Mesenchymal stem cell (in vitro differentiated cells and primary cell): ENCODE results near the gene ABCC6.

Source experiments
- DNase-seq: peaks from one replicate; pipeline ENCODE4 v3.0.0-alpha.2; 2013
- H2AFZ ChIP-seq: one replicate; pipeline ENCODE4 v1.6.1; 2013; ENCODE audit warnings: low read depth, mild to moderate bottlenecking, control low read depth, inconsistent platforms, low read length, moderate library complexity
- H2AK5ac ChIP-seq: 2 replicates; pipeline ENCODE4 v1.6.1; 2013; ENCODE audit warnings: low read length, moderate library complexity, mild to moderate bottlenecking, inconsistent platforms; ENCODE audit not compliant: severe bottlenecking
- H2BK120ac ChIP-seq: one replicate; pipeline ENCODE4 v1.6.1; 2013; ENCODE audit warnings: low read depth, mild to moderate bottlenecking, inconsistent platforms, low read length, moderate library complexity
- H2BK12ac ChIP-seq, 2 experiments: one replicate each; pipeline ENCODE4 v1.6.1; 2013; ENCODE audit warnings: inconsistent platforms in 2 of 2, low read length in 2 of 2, mild to moderate bottlenecking in 2 of 2, moderate library complexity in 2 of 2, control low read depth in 1 of 2
- H2BK15ac ChIP-seq: one replicate; pipeline ENCODE4 v1.6.1; 2013; ENCODE audit warnings: mild to moderate bottlenecking, low read depth, inconsistent platforms; ENCODE audit not compliant: poor library complexity, severe bottlenecking
- H2BK5ac ChIP-seq: 2 replicates; pipeline ENCODE4 v1.6.1; 2013; ENCODE audit warnings: low read depth, mild to moderate bottlenecking, low read length, control low read depth, inconsistent platforms; ENCODE audit not compliant: poor library complexity, severe bottlenecking
- H3K14ac ChIP-seq, 2 experiments: one replicate each; pipeline ENCODE4 v1.6.1; 2013; ENCODE audit warnings: inconsistent platforms in 2 of 2, low read length in 2 of 2, control low read depth in 1 of 2, mild to moderate bottlenecking in 1 of 2, moderate library complexity in 1 of 2
- H3K18ac ChIP-seq, 2 experiments: one replicate each; pipeline ENCODE4 v1.6.1; 2013; ENCODE audit warnings: inconsistent platforms in 2 of 2, low read length in 2 of 2, control low read depth in 1 of 2, low read depth in 1 of 2, mild to moderate bottlenecking in 1 of 2
- H3K23ac ChIP-seq, 2 experiments: one replicate each; pipeline ENCODE4 v1.6.1; 2013; ENCODE audit warnings: inconsistent platforms in 2 of 2, low read length in 2 of 2, mild to moderate bottlenecking in 2 of 2, moderate library complexity in 2 of 2, control low read depth in 1 of 2
- H3K27ac ChIP-seq: 2 replicates; pipeline ENCODE4 v1.5.1; 2013; ENCODE audit warnings: mild to moderate bottlenecking, moderate library complexity, low read length, control low read depth, inconsistent platforms; ENCODE audit not compliant: poor library complexity, severe bottlenecking
- H3K27me3 ChIP-seq, 2 experiments: 2 replicates each; pipeline versions ENCODE4 v1.6.1 to v1.7.0; 2013; ENCODE audit warnings: low read length in 2 of 2, mild to moderate bottlenecking in 2 of 2, moderate library complexity in 2 of 2, control low read depth in 1 of 2, inconsistent platforms in 1 of 2; ENCODE audit not compliant: control insufficient read depth in 1 of 2, insufficient read depth in 1 of 2
- H3K36me3 ChIP-seq, 2 experiments: 2 replicates each; pipeline versions ENCODE4 v1.6.1 to v1.7.0; 2013; ENCODE audit warnings: low read length in 2 of 2, control low read depth in 1 of 2, inconsistent platforms in 1 of 2, low read depth in 1 of 2, mild to moderate bottlenecking in 1 of 2; ENCODE audit not compliant: insufficient read depth in 2 of 2, control insufficient read depth in 1 of 2
- H3K4ac ChIP-seq, 2 experiments: one replicate each; pipeline ENCODE4 v1.6.1; 2013; ENCODE audit warnings: inconsistent platforms in 2 of 2, low read length in 2 of 2, mild to moderate bottlenecking in 2 of 2, moderate library complexity in 2 of 2, control low read depth in 1 of 2, low read depth in 1 of 2
- H3K4me1 ChIP-seq: 2 replicates; pipeline ENCODE4 v1.6.1; 2013; ENCODE audit warnings: low read depth, low read length, control low read depth; ENCODE audit not compliant: control insufficient read depth, insufficient read depth
- H3K4me2 ChIP-seq: 2 replicates; pipeline ENCODE4 v1.6.1; 2013; ENCODE audit warnings: low read length, mild to moderate bottlenecking, inconsistent platforms; ENCODE audit not compliant: poor library complexity, severe bottlenecking
- H3K4me3 ChIP-seq, 2 experiments: 2 replicates each; pipeline versions ENCODE4 v1.5.1 to v1.7.0; 2013; ENCODE audit warnings: low read length in 2 of 2, mild to moderate bottlenecking in 2 of 2, control low read depth in 1 of 2, low read depth in 1 of 2; ENCODE audit not compliant: insufficient read depth in 1 of 2
- H3K79me1 ChIP-seq: replicated peaks from 2 replicates; pipeline ENCODE4 v1.6.1; 2013; ENCODE audit warnings: mild to moderate bottlenecking, control low read depth, low read length, inconsistent platforms; ENCODE audit not compliant: poor library complexity, severe bottlenecking
- H3K9ac ChIP-seq: 2 replicates; pipeline ENCODE4 v1.7.0; 2013; ENCODE audit warnings: mild to moderate bottlenecking, low read length, moderate library complexity
- H3K9me3 ChIP-seq: 2 replicates; pipeline ENCODE4 v1.7.0; 2013; ENCODE audit warnings: mild to moderate bottlenecking, low read length; ENCODE audit not compliant: control insufficient read depth
- H4K8ac ChIP-seq: one replicate; pipeline ENCODE4 v1.6.1; 2013; ENCODE audit warnings: inconsistent platforms, mild to moderate bottlenecking, low read length, moderate library complexity
- H4K91ac ChIP-seq: one replicate; pipeline ENCODE4 v1.6.1; 2013; ENCODE audit warnings: mild to moderate bottlenecking, low read length, inconsistent platforms
- WGBS: methylation state at CpG from one replicate; pipeline ENCODE4 v1.1.7; 2013; ENCODE audit warnings: mixed read lengths; 5-methylcytosine and 5-hydroxymethylcytosine counted together

The ABCC6 gene

DNA sequence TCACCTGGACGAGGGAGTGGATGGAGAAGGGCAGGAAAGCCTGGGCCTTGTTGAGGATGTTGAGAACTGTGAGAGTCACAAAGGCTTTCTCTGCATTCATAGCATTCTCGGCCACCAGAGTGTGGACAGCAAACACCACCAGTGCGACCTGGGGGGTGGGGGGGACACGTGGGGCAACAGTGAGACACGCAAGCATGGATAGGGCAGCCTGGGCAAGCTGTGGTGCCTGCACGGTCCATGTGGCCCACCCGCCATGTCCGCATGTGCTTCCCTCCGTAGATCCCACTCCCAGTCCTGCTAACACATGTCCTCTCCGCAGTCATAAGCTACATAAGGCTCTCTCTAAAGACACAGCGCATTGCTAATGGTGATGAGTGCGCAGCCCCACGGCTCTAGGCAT lies 34.5 kb downstream of the ABCC6 start:
- no peak overlapping the region for H3K18ac ChIP-seq
- no peak overlapping the region for H4K91ac ChIP-seq
- H4K8ac ChIP-seq = no peak overlapping the region
- no peak for DNase-seq
- H2AK5ac ChIP-seq = no peak overlapping the region
- H3K9me3 ChIP-seq = no peaks in the 10 kb centered on the region
- H2AFZ ChIP-seq = no peak overlapping the region
- H3K23ac ChIP-seq = no peak overlapping the region
- H3K4me3 ChIP-seq = no peak overlapping the region
- 82% methylated on average over 13 of the region's 13 CpGs for WGBS
- peaks cover 2% of the 10 kb centered on the region for H3K4me1 ChIP-seq
- peaks cover 17 to 56% of the 10 kb centered on the region in 2 experiments for H3K27me3 ChIP-seq
- no peak overlapping the region for H3K4ac ChIP-seq
- peak overlapping the region; percentile 6 for H2BK15ac ChIP-seq
- H3K36me3 ChIP-seq = peaks cover 0 to 22% of the 10 kb centered on the region in 2 experiments
- no peak overlapping the region for H3K27ac ChIP-seq
- H2BK5ac ChIP-seq = no peak overlapping the region
- no peak overlapping the region for H2BK12ac ChIP-seq
- no peak overlapping the region for H2BK120ac ChIP-seq
- no peaks in the 10 kb centered on the region for H3K79me1 ChIP-seq
- H3K4me2 ChIP-seq = no peak overlapping the region
- H3K14ac ChIP-seq = no peak overlapping the region
- no peak overlapping the region for H3K9ac ChIP-seq

DNA sequence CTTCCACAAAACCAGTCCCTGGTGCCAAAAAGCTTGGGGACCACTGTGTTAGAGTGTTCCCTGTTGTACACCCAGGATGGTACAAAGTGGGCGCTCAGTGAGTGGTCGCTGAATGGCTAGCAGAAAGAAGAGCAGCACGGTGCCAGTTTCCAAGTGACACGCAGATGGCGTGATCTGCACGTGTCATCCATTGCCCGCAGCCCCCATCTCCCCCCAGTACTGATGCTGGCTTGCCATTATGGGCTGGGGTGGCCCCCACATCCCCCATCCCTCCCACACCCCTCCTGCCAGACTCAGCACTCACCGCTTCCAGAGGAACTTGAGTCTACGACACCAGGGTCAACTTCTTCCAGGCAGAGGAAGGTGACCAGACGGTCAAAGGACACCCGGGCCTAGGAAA lies 36.5 kb downstream of the ABCC6 start:
- Histone ChIP-seq H2BK12ac (no peak overlapping the region), H2BK15ac (no peak overlapping the region), H3K9me3 (no peaks in the 10 kb centered on the region), H3K18ac (no peak overlapping the region), H3K4me2 (no peak overlapping the region), H3K23ac (no peak overlapping the region), H4K8ac (no peak overlapping the region), H3K9ac (no peak overlapping the region), H3K4me3 (no peak overlapping the region), H3K27me3 (peaks cover 6 to 60% of the 10 kb centered on the region in 2 experiments), H3K79me1 (no peaks in the 10 kb centered on the region), H2BK5ac (no peak overlapping the region), H4K91ac (no peak overlapping the region), H2AFZ (no peak overlapping the region), H3K27ac (no peak overlapping the region), H3K4ac (no peak overlapping the region), H3K14ac (no peak overlapping the region), H2BK120ac (no peak overlapping the region), H3K4me1 (peaks cover 14% of the 10 kb centered on the region), H2AK5ac (no peak overlapping the region), H3K36me3 (peaks cover 0 to 16% of the 10 kb centered on the region in 2 experiments)
- 95% methylated on average over 11 of the region's 11 CpGs for WGBS
- DNase-seq = no peak

DNA sequence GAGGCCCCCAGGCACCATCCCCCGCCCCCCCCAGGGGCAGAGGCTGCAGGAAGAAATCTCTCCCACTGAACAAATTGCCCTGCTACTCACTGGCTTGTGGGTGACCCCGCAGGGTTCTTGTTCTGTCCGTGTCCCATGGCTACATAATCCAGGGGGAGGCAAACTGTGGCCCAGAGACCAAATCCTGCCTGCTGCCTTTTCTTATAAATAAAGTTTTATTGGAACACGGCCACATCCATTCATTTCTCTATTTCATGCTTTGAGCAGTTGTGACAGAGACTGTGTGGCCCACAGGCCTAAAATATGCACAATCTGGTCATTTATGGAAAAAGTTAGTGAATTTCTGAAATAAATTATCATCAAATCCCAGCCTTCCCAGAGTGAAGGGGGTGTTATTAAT lies 38.2 kb downstream of the ABCC6 start:
- DNase-seq = no peak
- Histone ChIP-seq H3K79me1 (no peaks in the 10 kb centered on the region), H3K4ac (no peak overlapping the region), H3K36me3 (peaks cover 0 to 16% of the 10 kb centered on the region in 2 experiments), H2BK15ac (no peak overlapping the region), H3K14ac (no peak overlapping the region), H2AFZ (no peak overlapping the region), H3K23ac (no peak overlapping the region), H3K4me2 (no peak overlapping the region), H3K4me3 (no peak overlapping the region), H2BK120ac (no peak overlapping the region), H2BK5ac (no peak overlapping the region), H3K9ac (no peak overlapping the region), H3K9me3 (no peaks in the 10 kb centered on the region), H3K18ac (no peak overlapping the region), H4K91ac (no peak overlapping the region), H3K27ac (no peak overlapping the region), H2BK12ac (no peak overlapping the region), H4K8ac (no peak overlapping the region), H3K27me3 (peaks cover 4 to 51% of the 10 kb centered on the region in 2 experiments), H3K4me1 (peaks cover 18% of the 10 kb centered on the region), H2AK5ac (no peak overlapping the region)
- 61% methylated on average over 4 of the region's 4 CpGs for WGBS

DNA sequence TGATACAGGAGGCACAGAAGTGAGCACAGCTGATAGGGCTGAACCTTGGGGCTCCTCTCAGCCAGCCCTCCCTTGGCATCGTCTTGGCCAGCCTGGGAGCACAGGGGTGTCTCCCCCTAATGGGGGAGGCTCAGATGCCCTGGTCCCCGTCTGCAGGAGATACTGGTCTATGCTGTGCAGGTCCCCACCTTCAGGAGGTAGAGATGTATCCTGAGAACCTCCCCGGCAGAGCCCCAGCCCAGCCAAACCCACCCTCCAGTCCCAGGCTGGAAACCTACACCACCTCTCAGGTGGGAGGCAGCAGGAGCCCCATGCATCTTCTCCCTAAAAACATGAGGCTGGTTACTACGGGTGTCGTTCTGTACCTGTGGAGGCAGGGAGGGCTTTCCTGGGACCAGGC lies 38.7 kb downstream of the ABCC6 start:
- H2BK15ac ChIP-seq = no peak overlapping the region
- H3K4ac ChIP-seq = no peak overlapping the region
- peaks cover 18% of the 10 kb centered on the region for H3K4me1 ChIP-seq
- H4K8ac ChIP-seq = no peak overlapping the region
- H3K27ac ChIP-seq = no peak overlapping the region
- no peak overlapping the region for H2BK12ac ChIP-seq
- WGBS = 78% methylated on average over 5 of the region's 5 CpGs
- no peak overlapping the region for H3K14ac ChIP-seq
- DNase-seq = no peak
- H3K18ac ChIP-seq = no peak overlapping the region
- peaks cover 0 to 16% of the 10 kb centered on the region in 2 experiments for H3K36me3 ChIP-seq
- H3K9ac ChIP-seq = no peak overlapping the region
- H3K79me1 ChIP-seq = no peaks in the 10 kb centered on the region
- peaks cover 0 to 46% of the 10 kb centered on the region in 2 experiments for H3K27me3 ChIP-seq
- no peak overlapping the region for H3K23ac ChIP-seq
- H2AK5ac ChIP-seq = no peak overlapping the region
- H3K9me3 ChIP-seq = no peaks in the 10 kb centered on the region
- no peak overlapping the region for H2AFZ ChIP-seq
- H2BK120ac ChIP-seq = no peak overlapping the region
- no peak overlapping the region for H3K4me2 ChIP-seq
- H4K91ac ChIP-seq = no peak overlapping the region
- H2BK5ac ChIP-seq = no peak overlapping the region
- no peak overlapping the region for H3K4me3 ChIP-seq
